ENCODE results near the gene CEP131.
"Not testable (repeated sequence)": the region's sequence is repeated elsewhere in the genome, so short reads cannot be mapped to it uniquely, and the experiment has no call there.

CEP131 gene

GRCh38 chr17:81238490-81238814 lies 15.7 kb upstream of the CEP131 start:
- DNase-seq, result no peak

DNA sequence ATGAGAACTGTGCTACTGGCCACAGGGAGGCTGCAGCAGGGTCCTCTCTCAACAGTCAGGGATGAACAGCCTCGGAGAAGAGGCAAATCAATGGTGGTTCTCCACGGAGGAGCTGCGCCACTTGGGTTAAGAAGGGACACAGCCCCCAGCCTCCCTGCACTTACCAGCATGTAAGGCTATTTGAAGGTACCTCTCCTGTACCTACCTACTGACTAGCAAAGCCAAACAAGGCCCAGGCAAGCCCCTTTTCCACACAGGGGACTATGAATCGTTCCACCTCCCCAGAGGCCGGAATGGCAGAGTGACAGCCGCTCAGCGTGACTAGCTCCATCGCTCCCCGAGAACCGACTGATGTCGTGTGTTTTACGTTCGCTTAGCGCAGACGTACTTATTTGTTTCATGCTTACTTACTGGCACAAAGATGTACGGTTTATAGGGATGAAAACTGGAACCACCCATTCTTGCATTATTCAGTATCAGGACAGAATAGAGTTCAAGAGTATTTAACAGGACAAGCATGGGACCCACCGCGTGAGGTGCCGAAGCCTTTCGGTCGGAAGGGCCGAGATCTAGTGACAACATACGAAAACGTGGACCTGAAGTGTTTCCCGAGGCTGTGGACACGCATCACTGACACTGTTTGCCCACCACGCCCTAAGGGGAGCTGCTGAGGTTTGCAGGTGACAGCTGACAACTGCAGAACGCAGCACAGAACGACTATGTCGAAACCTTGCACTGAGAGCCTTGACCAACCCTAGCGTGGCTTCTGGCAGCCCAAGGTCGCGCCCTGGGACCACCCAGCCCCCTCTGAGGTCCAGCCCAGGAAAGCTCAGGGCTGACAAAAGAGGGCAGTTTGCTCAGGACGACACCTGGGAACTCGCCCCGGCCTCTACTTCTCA lies 15.1 kb upstream of the CEP131 start:
- DNase-seq, result no peak

DNA sequence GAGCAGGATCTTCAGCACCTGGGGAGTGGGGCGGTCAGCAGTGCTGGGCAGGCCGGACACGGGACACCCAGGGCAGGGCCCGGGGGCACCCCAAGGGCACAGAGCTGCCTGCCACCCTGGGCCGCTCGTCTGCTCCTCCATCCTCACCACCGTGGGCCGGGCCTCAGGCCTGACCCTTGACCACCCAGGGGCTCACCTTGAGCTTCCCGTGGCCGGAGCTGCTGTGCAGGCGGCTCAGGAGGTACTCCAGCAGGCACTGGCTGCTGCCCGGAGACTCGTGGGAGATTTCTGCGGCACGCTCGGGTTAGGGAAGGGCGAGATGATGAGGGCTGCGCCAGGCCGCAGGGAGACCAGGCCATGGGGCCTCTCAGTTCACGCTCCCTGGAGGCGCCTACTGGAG lies 14.0 kb upstream of the CEP131 start:
- no peak for DNase-seq

DNA sequence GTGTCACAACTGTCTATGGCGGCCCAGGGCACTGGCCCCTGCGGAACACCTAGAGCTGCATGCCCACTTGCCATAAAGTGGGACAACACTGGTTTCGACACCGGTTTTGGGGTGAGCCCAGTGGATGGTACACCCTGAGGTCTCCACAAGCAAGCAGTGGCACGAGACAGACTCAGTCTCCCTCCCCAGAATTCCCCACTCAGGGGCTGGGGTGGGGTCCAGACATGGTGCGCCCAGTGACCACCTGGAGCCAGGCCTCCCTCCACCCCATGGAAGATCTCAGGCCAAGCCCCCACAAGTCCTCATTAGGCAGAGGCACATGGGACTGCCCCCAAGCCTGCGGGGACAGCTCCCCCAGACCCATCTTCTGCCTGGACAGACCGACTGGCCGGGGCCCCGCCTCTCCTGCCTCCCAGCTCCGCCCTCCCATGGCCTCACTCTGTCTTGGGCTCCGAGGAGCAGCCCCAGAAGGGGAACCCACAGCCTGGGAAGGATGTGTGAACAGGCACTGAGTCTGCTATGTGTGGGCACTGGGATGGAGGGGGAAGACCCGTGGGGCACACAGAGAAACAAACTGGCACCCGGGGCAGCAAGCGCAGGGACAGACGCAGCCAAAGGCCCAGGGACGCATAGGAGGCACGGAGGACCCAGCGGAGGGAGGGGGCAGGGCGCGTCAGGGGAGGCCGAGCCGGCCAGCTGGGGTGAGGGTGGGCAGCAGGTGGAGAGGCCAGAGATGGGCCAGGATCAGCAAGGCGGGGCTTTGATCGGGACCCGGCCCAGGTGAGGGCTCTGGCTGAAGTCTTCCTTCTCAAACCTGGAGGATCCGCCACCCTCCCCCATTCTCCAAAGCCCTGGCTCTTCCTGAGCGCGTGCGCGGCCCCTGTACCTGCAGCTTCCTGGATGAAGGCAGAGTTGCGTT lies 13.3 kb upstream of the CEP131 start:
- DNase-seq, result no peak

DNA sequence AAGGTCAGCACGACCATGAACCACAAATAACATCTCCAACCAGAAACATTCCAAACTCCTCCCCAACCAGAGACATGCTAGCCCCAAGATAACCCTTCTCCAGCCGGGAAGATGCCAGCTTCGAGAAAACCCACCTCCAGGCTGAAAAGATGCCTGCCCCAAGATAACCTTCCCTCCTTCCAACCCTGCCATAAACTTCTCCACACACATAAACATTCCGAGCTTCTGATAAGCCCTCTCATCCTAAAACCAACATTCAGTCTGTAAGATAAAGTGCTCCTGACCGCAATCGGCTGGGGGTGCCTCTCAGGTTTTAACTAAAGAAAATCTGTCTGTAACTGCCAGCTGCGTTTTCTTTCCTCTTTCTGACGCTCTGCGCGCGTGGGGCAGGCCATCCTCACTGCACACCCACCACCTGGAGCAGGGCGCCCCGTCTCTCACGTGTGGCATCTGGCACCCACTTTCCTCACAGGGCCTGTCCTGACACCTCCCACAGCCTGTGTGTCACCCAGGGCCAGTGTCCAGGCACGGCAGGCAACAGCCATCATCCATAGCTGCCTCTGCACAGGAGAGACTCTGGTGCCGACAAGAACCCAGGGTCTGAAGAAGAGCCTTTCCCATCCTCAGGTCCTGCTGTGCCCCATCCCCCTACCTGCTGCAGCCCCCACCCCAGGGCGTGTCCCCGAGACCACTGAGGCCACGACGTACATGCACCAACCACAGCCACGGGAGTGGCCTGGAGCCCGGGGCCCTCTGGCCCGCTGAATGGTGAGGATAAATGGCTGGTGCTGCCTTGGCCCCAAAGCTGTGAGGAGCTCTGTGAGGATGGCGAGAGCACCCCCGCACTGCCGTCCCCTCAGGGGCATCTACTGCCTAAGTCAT lies 12.4 kb upstream of the CEP131 start:
- DNase-seq, result no peak

GRCh38 chr17:81234506-81234855 lies 11.7 kb upstream of the CEP131 start:
- no peak for DNase-seq

DNA sequence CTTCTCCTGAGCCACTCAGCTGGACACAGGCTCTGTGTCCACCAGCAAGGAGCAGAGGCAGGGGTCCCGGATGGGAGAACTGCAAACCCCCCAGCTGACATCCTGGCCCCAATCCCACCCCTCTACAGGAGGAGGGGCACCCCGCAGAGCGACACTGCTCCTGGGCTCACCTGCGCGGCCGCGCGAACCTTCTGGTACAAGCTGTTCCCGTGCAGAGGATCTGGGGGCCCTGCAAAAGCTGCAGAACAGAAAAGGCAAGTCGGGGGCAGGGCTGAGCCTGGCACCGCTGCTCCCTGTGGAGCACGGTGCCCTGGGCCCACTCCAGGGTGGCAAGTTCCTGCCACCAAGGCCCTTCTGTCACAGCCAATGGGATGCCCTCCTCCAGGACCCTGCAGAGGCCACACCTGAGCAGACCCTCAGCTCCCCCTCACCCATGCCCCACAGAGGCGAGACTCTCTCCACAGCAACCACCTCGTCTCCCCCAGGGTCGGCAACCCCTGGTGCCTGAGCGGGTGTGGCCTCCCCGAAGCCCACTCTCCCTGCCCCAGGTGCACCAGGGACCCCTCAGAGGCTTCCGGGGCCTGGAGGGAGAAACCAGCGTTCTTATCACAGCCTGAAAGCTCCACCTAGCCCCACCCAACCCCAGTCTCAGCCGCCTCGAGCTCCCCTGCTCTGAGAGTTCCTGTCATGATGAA lies 11.2 kb upstream of the CEP131 start:
- DNase-seq, result no peak

DNA sequence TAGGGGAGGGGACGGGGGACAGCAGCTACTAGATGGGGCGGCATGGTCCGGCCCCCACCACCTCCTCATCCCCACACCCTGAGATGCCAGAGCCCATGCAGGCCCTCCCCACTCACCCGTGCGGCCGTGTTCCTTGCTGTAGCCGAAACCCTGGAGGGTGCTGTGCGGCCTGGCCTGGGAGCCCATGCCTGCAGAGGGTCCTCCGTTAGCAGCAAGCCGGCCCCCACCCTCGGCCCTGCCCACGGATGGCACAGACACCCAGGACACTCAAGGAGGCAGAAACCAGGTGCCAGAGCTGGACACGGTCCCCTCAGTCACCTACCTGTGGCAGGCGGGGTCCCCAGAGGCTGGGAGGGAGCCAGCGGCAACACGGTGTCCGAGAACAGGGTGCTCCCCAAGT lies 10.6 kb upstream of the CEP131 start:
- no peak for DNase-seq

DNA sequence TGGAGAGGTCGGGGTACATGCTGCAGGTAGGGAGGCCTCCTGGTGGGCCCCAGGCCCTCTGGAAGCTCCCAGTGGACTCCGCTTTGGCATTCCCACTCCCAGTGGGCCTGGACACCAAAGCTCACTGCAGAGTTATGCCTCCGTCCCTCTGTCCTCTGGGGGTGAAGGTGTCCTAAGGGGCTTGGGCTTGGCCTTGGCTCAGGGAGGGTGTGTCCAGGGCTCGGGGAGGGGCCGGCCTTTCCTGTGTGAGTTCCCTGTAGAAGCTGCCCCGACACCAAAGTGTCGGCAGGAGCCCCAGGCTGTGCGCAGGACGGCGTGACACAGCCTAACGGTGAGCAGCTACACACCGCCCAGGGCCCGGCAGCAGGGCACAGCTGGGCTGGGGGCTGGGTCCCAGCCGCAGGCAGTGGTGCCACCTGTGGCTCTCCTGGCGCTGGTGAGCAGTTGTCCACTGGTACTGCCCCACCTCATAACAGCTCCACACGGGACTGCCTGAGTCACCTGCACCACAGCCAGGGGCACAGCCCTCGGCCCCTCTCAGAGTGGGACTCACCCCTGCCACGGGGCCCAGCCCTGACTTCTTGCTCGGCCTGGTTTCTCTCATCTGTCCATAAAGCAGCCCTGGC lies 10.0 kb upstream of the CEP131 start:
- no peak for DNase-seq

DNA sequence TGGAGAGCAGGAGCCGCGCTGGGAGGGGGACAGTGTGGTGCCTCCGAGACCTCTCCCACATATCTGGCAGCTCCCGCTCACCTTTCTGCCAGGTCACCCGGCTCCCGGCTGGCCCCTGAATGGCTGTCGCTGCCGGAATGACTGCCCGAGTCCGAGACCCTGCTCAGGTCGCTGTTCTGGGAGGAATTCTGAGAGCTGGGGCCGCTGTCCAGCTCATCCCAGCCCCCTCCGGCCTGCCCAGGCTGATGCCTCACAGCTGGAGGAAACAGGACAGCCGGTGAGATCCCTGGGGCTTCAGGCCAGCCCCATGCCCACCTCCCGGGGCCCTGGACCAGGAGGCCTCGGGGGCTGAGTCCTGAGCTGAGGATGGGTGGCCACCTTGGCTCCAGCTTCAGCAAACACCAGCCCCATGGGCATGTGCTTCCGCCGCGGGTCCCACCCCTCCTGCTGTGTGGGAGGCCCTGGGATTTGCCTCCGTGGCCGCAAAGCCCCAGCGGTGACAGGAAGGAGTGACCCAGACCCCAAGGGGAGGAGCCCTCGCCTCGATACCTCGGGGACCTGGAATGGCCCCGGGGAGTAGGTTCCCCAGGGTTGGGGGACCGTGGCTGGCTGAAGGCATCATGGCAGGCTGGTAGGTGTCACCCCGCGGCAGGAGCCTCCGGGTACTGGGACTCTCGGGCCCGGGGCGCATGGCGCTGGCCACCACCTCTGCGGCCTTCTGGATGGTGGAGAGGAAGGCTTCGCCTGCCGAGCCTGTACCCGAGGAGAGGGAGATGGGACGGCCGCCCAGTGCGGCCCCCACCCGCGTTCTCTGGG lies 9.2 kb upstream of the CEP131 start:
- no peak for DNase-seq

GRCh38 chr17:81231121-81231645 lies 8.4 kb upstream of the CEP131 start:
- no peak for DNase-seq

DNA sequence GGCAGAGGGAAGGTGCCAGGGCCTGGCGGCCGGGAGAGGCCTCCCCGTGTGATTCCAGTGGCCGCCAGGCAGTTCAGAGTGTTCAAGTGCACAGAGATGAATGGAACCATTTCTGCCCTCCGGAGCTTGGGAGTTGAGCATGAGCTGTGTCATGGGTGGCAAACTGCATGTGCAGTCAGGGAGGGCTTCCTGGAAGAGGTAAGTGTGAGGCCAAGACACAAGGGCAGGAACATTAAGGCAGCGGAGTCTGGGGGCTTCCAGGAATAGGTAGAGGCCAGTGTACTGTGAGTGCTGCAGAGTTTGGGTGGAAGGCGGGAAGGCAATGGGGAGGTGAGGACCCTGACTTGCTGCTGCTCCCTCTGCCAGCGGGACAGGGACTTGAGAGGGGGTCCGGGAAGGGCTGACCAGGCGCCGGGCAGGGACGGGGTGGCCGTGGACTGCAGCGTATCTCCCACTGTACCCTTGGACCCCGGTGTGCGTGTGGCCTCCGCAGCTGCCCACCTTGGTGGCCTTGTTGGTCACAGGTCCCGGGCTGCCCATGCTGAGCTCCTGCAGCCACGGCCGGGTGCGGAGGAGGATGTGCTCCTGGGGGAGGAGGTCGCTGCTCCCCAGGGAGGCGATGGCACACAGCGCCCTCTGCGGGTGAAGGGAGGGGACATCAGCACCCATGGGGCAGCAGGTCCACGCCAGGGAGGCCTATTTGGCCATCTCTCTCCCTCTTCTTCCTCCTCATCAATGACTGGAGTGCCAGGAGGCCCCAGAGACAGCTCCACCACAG lies 7.5 kb upstream of the CEP131 start:
- DNase-seq, result no peak

- no peak for DNase-seq
Measured at GRCh38 chr17:81229666-81229920, 6.8 kb upstream of the CEP131 start.

DNA sequence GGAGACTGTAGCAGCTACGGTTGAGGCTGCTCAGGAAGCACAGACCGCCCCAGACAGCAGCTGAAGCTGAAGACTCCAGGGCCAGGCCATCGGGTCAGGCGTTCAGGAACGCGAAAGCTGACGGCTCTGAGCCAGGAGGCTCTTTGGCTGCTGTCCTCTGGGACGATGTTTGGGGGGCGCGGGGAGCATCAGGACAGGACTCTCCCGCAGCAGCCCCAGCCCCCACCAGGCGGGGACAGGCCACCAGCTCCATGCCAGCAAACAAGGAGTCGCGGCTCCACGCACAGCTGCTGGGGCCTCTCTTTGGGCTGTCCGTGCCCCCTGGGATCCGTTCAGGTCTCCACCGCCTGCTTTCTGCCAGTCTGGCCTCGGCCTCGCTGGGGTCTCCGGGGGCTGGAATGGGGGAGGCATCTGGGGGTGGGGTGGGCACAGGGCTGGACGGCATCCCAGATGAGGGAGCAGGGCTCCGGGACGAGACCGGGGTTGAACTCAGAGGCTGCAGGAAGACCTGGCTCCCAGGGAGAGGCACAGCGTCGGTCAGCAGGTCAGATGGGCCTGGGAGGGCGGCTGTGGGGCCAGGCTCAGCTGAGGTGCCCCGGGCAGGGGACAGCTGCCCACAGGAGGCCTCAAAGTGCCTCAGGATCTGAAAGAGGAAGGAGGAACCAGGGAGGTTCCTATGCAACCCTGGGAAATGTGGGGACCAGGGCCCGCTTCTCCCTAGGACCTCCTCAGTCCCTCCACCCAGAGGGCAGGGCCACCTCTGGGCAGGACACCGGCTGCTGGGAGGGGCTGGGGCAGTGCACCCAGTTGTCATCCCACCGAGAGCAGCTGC lies 6.3 kb upstream of the CEP131 start:
- no peak for DNase-seq

DNA sequence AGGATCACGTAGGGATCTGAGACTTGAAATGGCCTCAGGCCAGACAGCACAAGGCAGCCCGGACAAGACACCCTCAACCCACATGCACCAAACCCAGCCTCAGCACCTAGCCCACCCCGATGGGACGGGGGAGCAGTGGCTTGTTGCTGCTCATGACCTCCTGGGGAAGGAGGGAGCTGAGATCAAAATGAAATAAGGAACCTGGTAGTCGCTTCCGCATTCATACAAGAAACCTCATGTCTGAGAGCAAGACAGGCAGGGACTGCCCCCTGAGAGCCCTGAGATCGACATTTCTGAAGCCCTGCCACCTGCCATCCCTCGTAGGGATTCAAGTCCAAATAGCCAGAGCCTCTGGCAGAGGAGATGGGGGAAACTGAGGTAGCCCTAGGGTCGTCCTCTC lies 5.7 kb upstream of the CEP131 start:
- DNase-seq, result no peak

- not testable (repeated sequence) for DNase-seq
Measured at GRCh38 chr17:81227630-81228029, 4.9 kb upstream of the CEP131 start.

DNA sequence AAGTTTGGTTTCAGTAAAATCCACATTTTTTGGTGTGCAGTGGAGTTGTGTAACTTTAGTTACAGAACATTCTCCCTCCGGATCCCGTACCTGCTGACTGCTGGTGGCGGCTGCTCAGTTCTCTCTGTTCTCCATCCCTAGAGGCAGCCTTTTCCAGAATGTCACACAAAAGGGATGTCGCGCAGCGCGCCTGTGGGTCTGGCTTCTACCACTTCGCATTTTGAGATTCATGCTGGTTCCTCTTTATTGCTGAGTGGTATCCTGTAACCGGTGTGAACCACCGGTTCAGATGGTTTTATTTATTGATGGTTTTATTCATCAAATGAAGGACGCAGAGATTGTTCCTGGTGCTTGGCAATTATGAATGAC lies 981 bp upstream of the CEP131 start:
- no peak for DNase-seq

DNA sequence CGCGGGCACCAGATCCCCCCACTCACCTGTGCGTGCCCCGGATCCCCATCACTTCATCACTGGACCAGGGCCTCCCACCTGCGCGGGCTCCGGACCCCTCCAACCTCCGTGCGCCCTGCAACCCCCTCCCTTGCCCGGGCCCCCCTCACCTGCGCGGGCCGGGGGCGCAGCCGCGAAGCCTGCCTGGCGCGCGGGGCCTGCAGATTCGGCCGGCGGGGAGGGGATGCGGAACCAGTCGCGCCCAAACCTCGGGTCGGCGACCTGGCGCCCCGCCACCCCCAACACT lies 202 bp downstream of the CEP131 start:
- DNase-seq, result no peak

- DNase-seq, result no peak
Measured at GRCh38 chr17:81221842-81222619, 734 bp downstream of the CEP131 start.

All from NCI-H1105 (cell line).